Measurements from ENCODE around the gene FAM222B. TPM values are rescaled to one million over a fixed set of nuclear protein-coding genes. Genes with fewer than 3 reads are reported as not detected.

FAM222B gene
- total RNA-seq, 1 donor from 2014 or later: 14.2 TPM

GRCh38 chr17:28777178-28777577, 65.4 kb downstream of the FAM222B start:
- DNase-seq (ENCODE audit: extremely low spot score in 2 of 2): no peak
- Histone ChIP-seq H3K4me1 (no peaks in the 10 kb centered on the region), H3K9me3 (no peaks in the 10 kb centered on the region), H3K4me3 (no peak overlapping the region), H3K27me3 (no peaks in the 10 kb centered on the region), H3K27ac (no peak overlapping the region), H3K36me3 (no peaks in the 10 kb centered on the region)
- intact Hi-C loops (cut with DNase I): no loop called here
- no peak for TF ChIP-seq POLR2AphosphoS5 (IDR thresholded peaks at IDR 0.05; ENCODE audit: insufficient read depth in 1 of 2, low read depth in 1 of 2)
- TF ChIP-seq, protein P1, sequence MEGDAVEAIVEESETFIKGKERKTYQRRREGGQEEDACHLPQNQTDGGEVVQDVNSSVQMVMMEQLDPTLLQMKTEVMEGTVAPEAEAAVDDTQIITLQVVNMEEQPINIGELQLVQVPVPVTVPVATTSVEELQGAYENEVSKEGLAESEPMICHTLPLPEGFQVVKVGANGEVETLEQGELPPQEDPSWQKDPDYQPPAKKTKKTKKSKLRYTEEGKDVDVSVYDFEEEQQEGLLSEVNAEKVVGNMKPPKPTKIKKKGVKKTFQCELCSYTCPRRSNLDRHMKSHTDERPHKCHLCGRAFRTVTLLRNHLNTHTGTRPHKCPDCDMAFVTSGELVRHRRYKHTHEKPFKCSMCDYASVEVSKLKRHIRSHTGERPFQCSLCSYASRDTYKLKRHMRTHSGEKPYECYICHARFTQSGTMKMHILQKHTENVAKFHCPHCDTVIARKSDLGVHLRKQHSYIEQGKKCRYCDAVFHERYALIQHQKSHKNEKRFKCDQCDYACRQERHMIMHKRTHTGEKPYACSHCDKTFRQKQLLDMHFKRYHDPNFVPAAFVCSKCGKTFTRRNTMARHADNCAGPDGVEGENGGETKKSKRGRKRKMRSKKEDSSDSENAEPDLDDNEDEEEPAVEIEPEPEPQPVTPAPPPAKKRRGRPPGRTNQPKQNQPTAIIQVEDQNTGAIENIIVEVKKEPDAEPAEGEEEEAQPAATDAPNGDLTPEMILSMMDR (IDR thresholded peaks at IDR 0.05): no peak
- TF ChIP-seq POLR2A (IDR thresholded peaks at IDR 0.05): no peak

GRCh38 chr17:28774206-28774605, 68.4 kb downstream of the FAM222B start:
- H3K36me3 ChIP-seq: no peaks in the 10 kb centered on the region
- H3K27ac ChIP-seq: no peak overlapping the region
- intact Hi-C loops (cut with DNase I): no loop called here
- no peak overlapping the region for H3K4me3 ChIP-seq
- no peaks in the 10 kb centered on the region for H3K27me3 ChIP-seq
- H3K4me1 ChIP-seq: no peaks in the 10 kb centered on the region
- no peaks in the 10 kb centered on the region for H3K9me3 ChIP-seq
- no peak for DNase-seq (ENCODE audit: extremely low spot score in 2 of 2)
- TF ChIP-seq POLR2A (IDR thresholded peaks at IDR 0.05): no peak
- no peak for TF ChIP-seq POLR2AphosphoS5 (IDR thresholded peaks at IDR 0.05; ENCODE audit: insufficient read depth in 1 of 2, low read depth in 1 of 2)
- TF ChIP-seq, protein P1 (IDR thresholded peaks at IDR 0.05): no peak

DNA sequence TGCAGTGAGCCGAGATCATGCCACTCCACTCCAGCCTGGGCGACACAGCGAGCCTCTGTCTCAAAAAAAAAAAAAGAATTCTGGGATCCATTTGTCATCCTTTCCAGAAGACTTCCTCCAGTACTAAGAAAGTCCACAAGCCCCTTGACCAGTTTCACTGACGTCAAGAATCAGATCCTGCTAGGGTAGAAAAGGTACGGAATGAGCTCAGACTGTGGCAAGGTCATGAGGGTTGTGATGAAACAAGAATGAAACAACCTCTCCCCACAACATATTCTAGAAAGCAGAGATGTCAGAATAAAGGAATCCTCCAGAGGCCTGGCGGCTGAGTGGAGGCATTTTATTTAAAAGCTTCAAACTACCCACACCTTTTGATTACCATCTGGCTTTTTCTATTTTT, 68.9 kb downstream of the FAM222B start:
- H3K27ac ChIP-seq: no peak overlapping the region
- no peaks in the 10 kb centered on the region for H3K9me3 ChIP-seq
- no peaks in the 10 kb centered on the region for H3K27me3 ChIP-seq
- intact Hi-C loops (cut with DNase I): no loop called here
- no peak for DNase-seq (ENCODE audit: extremely low spot score in 2 of 2)
- no peaks in the 10 kb centered on the region for H3K36me3 ChIP-seq
- H3K4me1 ChIP-seq: no peaks in the 10 kb centered on the region
- no peak for TF ChIP-seq POLR2AphosphoS5 (IDR thresholded peaks at IDR 0.05; ENCODE audit: insufficient read depth in 1 of 2, low read depth in 1 of 2)
- no peak overlapping the region for H3K4me3 ChIP-seq

GRCh38 chr17:28765038-28765437, 77.6 kb downstream of the FAM222B start:
- no peaks in the 10 kb centered on the region for H3K27me3 ChIP-seq
- DNase-seq (ENCODE audit: extremely low spot score in 2 of 2): no peak
- no peak overlapping the region for H3K27ac ChIP-seq
- no peak for TF ChIP-seq POLR2A (IDR thresholded peaks at IDR 0.05)
- no peak for TF ChIP-seq POLR2AphosphoS5 (IDR thresholded peaks at IDR 0.05; ENCODE audit: insufficient read depth in 1 of 2, low read depth in 1 of 2)
- TF ChIP-seq, protein P1 (IDR thresholded peaks at IDR 0.05): no peak
- peaks cover 0 to 10% of the 10 kb centered on the region in 2 donors for H3K36me3 ChIP-seq
- intact Hi-C loops (cut with DNase I): no loop called here
- no peaks in the 10 kb centered on the region for H3K4me1 ChIP-seq
- H3K9me3 ChIP-seq: no peaks in the 10 kb centered on the region
- H3K4me3 ChIP-seq: no peak overlapping the region

DNA sequence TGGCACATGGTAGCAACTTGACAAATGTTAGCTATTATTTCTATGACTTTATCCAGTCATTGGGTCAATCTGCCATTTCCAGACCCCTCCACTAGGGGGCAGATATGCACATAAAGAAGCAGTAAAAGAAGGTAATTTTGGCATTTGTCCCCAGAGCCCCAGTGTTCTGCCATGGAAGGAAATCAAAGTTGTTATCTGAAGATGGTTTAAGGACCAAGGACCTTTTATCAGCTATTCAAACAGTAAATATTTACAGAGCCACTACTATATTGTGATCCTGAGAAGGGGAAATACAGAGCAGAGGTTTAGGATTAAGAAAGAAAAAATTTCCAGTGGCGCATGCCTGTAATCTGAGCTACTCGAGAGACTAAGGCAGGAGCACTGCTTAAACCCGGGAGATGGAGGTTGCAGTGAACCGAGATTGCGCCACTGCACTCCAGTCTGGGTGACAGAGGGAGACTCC, 78.8 kb downstream of the FAM222B start:
- H3K4me3 ChIP-seq: no peak overlapping the region
- H3K9me3 ChIP-seq: no peaks in the 10 kb centered on the region
- TF ChIP-seq, protein P1 (IDR thresholded peaks at IDR 0.05): peak; percentile 79 to 89 (median 87)
- TF ChIP-seq POLR2A (IDR thresholded peaks at IDR 0.05) (no peak), POLR2AphosphoS5 (IDR thresholded peaks at IDR 0.05; ENCODE audit: insufficient read depth in 1 of 2, low read depth in 1 of 2) (peak in 1 of 2 donors; percentile 74)
- H3K36me3 ChIP-seq: peaks cover 0 to 21% of the 10 kb centered on the region in 2 donors
- H3K27me3 ChIP-seq: no peaks in the 10 kb centered on the region
- DNase-seq (ENCODE audit: extremely low spot score in 2 of 2): no peak
- intact Hi-C loops (cut with DNase I): loop anchor here (5.0 kb wide), 1 partner anchor 133 kb away; the partner anchor contains the start of gene FLOT2
- no peaks in the 10 kb centered on the region for H3K4me1 ChIP-seq
- H3K27ac ChIP-seq: no peak overlapping the region
